ENCODE measurements around the gene F7.
"Not testable (repeated sequence)": the region's sequence is repeated elsewhere in the genome, so short reads cannot be mapped to it uniquely, and the experiment has no call there.

F7 gene

DNA sequence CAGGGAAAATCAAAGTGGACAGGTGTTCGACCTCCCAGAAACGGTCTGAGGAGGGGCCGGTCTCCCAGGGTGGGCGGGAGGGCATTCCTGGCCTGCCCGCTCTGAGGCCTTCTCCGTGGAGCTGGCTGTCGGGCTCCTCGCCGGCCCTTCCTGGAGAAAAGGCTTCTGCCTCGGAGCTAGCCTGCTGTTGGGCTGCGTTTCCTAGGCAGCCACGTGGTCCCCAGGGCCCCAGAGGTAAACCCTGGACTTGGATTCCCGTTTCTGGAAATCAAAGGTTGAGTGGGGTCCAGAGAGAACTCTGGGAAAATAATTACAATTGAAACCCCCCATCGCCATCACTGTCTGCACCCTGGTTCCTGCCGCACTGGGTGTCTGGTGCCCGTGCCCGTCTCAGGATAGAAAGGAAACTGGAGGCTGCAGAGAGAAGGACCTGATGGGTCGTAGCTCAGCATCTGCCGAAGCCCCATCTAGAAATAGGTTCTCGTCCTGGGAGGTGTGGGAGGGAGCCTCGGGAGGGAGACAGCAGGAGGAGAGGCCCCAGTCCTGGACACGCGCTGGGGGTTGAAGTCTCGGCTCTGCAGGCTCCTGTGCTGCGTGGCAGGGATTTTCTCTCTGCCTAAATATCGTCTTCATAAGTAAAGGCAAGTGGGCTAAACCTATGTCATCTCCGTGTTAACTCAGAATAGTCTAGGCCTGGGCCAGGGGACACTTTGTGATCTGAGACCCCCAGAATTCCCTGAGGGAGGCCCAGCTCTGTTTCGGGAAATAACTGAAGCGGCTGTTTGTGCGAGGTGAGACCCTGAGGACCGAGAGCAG is 45.2 kb downstream of the F7 start:
- DNase-seq (ENCODE audit: extremely low read depth in 1 of 2, low read depth in 1 of 2): no peak

DNA sequence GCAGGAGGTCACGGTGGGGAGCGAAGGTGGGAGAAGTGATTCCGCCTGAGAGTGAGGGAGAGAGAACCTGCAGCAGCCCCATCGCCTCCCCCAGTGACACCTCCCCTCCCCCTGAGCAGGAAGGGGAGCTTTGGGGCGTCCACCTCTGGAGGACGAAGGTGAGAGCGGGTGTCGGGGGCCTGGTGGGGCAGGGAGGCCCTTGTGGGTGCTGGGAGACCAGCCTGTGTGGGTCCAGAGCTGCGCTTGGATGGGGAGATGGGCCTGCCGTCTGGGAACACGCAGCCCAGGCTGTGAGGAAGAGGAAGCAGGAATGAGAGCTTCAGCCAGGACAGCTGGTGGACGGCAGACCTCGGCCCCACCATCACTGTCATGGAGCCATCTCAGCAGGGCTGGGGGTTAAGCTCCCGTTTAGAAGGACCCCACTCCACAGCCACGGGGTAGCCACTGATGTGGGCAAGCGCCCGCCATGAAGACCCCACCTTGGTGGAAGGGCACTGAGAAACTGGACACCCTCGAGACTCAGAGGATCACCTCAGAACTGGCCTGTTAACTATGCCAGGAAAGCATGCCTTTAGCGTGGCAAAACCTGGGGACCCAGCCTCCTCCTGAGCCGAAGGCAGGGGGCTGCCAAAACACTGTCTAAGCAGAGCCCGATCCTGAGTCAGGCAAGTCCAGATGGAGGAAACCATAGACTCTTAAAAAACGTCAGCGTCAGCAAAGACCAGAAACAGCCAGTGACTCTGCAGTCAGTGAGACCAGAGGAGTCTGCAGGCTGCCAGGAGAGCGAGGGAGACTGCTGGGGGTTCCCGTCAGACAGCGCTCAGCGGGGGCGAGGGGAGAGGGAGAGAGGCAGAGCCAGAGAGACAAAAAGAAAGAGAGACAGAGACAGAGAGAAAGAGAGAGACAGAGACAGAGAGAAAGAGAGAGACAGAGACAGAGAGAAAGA is 46.4 kb downstream of the F7 start:
- no peak for DNase-seq (ENCODE audit: extremely low read depth in 1 of 2, low read depth in 1 of 2)

DNA sequence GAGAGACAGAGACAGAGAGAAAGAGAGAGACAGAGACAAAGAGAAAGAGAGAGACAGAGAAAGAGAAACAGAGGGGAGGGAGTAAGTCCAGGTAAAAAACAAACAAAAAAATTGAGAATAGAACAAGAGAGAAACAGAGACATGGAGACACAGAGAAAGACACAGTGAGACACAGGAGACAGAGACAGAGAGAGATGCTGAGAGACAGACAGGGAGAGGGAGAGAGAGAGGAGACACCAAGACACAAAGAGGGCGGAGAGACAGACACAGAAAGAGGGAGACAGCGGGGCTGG is 47.0 kb downstream of the F7 start:
- DNase-seq (ENCODE audit: extremely low read depth in 1 of 2, low read depth in 1 of 2): no peak

GRCh38 chr13:113152984-113153809 is 47.6 kb downstream of the F7 start:
- DNase-seq (ENCODE audit: extremely low read depth in 1 of 2, low read depth in 1 of 2): no peak

DNA sequence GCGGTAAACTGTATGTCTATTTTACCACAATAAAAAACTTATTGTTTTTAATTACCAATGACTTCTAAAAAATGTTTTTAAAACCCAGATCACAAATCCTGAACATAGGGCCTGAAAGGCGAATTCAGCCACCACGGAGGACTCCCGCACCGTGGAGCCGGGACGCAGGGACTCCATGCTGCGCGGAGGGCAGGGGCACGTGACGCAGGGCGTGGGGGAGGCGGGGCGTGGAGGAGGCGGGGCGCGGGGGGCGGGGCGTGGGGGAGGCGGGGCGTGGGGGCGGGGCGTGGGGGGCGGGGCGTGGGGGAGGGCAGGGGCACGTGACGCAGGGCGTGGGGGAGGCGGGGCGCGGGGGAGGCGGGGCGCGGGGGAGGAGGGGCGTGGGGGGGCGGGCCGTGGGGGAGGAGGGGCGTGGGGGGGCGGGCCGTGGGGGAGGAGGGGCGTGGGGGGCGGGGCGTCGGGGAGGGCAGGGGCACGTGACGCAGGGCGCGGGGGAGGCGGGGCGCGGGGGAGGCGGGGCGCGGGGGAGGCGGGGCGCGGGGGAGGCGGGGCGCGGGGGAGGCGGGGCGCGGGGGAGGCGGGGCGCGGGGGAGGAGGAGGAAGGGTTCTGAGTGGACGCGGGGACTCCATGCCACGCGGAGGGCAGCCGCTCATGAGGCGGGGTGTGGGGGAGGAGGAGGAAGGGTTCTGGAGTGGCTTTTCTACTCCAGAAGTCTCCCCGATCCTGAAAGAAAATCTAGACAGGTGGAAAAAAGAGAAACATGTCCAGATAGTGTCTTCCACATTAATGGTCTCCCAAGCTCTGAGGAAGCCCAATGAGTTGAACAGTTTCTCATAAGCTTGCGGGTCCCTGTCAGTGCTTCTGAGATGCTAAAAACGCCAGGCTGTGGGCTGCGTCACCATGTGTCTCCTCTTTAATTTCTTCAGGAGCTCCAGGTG is 48.5 kb downstream of the F7 start:
- peak in 1 of 2 donors; percentile 28 for DNase-seq (ENCODE audit: extremely low read depth in 1 of 2, low read depth in 1 of 2)

GRCh38 chr13:113155201-113155600 is 49.6 kb downstream of the F7 start:
- DNase-seq (ENCODE audit: extremely low read depth in 1 of 2, low read depth in 1 of 2): no peak

DNA sequence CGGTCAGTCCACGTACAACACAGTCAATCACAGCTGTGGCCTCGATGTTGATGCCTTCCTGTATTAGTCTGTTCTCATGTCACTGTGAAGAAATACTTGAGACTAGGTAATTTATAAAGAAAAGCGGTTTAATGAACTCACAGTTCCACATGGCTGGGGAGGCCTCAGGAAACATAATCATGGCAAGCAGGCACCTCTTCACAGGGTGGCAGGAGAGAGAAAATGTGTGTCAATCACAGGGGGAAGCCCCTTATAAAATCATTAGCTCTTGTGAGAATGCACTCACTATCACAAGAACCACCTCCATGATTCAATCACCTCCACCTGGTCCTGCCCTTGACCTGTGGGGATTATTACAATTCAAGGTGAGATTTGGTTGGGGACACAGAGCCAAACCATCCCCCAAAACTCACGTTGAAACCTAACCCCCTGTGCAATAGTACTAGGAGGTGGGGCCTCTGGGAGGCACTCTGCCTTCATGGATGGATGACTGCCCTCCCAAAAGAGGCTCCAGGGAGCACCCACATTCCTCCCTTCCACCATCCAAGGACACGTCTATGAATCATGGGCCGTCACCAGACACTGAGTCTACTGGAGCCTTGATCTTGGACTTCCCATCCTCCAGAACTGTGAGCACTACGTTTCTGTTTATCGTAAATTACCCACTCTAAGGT is 50.5 kb downstream of the F7 start:
- DNase-seq (ENCODE audit: extremely low read depth in 1 of 2, low read depth in 1 of 2): no peak

GRCh38 chr13:113157206-113157928 is 51.8 kb downstream of the F7 start:
- no peak for DNase-seq (ENCODE audit: extremely low read depth in 1 of 2, low read depth in 1 of 2)

DNA sequence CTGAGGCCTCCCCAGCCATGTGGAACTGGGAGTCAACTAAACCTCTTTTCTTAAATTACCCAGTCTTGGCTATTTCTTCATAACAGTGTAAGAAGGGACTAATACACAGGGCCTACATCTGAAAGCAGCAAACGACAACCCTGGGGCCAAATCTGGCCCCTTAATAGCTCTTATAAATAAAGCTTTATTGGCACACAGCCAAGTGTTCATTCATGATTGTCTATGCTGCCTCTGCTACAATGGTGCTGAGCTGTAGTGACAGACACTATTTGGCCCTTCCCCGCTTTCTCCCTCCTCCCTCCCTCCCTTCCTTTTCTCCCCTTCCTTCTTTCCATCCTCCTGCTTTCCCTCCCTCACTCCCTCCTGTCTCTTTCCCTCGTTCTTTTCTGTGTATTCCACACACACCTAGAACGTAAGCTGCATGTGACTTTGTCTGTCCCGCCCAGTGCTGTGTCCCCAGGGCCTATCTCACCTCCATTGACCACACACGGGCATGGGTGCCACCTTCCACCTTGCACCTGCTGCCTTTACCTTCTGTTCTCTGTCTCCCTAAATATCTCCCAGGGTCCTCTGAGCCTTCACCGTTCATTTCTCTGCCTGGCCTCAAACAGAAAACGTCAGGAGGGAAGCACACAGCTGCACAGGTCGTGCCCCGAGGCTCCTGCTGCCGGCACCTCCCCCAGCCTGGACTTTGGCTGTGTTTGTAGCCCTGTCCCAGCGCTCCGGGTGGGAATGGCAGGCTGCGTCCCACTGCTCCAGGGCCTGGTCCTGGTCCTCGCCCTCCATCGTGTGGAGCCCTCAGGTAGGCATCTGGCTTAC is 52.5 kb downstream of the F7 start, which contains the start of gene PROZ:
Gene PROZ, plus strand, starts transcription at position 720 of the 819 bp plus-strand sequence. Its CDS starts 13 bp downstream, at position 733.
- no peak for DNase-seq (ENCODE audit: extremely low read depth in 1 of 2, low read depth in 1 of 2)

- no peak for DNase-seq (ENCODE audit: extremely low read depth in 1 of 2, low read depth in 1 of 2)
These were observed 53.4 kb downstream of the F7 start for GRCh38 chr13:113158946-113159345.

DNA sequence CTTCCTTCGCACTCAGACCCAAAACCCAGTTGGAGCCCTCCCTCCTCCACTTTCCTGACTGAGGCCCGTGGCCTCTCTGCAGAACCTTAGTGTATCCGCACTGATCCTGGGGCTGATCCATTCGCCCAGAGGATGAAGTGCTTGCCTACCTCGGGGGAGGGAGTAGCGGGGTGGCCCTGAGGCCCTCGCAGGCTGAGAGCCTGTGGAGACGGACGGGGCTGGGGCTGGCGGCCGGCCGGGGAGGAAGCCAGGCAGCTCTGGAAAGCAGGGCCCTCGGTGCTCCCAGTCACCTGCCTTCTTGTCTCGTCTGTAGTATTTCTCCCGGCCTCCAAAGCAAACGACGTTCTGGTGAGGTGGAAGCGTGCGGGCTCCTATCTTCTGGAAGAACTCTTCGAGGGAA is 54.1 kb downstream of the F7 start:
- no peak for DNase-seq (ENCODE audit: extremely low read depth in 1 of 2, low read depth in 1 of 2)

DNA sequence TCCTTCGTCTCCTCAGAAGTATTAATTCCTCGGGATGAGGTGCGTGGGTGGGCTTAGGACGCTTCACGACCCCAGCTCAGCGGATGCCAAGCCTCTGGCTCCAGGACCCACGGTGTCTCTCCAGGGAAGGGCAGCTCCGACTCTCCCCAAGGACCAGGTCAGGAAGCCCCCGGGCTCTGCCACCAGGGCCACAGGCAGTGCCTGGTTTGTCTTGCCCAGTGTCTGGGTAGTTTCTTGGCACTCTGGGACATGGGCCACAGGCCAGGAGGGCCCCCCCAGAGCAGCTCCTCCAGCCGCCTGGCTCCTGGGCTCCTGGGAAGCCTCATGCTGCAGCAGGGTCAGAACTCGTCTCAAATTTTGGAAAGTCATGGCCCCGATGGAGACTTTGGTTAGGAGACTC is 55.4 kb downstream of the F7 start:
- DNase-seq (ENCODE audit: extremely low read depth in 1 of 2, low read depth in 1 of 2): no peak

- no peak for DNase-seq (ENCODE audit: extremely low read depth in 1 of 2, low read depth in 1 of 2)
These were observed 55.8 kb downstream of the F7 start for GRCh38 chr13:113161433-113161832.

DNA sequence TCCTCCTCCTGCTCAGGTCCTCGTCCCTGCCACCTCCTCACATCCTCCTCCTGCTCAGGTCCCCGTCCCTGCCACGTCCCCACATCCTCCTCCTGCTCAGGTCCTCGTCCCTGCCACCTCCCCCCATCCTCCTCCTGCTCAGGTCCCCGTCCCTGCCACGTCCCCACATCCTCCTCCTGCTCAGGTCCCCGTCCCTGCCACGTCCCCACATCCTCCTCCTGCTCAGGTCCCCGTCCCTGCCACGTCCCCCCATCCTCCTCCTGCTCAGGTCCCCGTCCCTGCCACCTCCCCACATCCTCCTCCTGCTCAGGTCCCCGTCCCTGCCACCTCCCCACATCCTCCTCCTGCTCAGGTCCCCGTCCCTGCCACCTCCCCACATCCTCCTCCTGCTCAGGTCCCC is 56.4 kb downstream of the F7 start:
- not testable (repeated sequence) for DNase-seq (ENCODE audit: extremely low read depth in 1 of 2, low read depth in 1 of 2)

DNA sequence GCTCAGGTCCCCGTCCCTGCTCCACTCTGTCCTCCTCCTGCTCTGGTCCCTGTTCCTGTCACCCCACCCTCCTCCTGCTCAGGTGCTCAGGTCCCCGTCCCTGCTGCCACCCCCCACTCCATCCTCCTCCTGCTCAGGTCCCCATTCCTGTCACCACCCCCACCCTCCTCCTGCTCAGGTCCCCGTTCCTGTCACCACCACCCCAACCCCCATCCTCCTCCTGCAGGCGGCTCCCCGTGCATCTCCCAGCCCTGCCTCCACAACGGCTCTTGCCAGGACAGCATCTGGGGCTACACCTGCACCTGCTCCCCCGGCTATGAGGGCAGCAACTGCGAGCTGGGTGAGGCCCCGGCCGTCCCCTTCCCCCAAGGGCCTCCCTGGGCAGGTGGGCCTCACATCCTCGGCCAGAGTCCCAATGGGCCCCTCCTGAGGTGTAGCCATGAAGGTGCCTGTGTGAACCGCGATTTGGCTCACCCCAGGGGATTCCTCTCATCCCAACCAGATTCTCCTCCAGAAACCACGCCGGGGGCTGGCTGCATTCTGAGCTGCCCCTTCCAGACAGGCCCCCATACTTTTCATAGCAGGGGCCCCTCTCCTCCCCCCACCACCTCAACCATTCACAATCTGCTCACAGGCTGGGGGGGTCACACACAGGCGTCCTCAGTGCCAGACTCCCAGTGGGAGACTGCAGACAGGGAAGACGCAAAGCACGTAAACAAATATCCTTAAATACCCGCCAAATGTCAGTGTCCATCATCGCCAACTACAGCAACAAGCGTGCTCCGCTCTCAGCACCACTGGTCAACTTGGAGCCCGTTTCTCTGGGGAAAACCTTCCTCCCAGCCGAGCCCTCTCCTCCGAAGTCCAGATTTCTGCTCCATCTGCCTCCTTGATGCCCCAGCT is 57.4 kb downstream of the F7 start:
- no peak for DNase-seq (ENCODE audit: extremely low read depth in 1 of 2, low read depth in 1 of 2)

DNA sequence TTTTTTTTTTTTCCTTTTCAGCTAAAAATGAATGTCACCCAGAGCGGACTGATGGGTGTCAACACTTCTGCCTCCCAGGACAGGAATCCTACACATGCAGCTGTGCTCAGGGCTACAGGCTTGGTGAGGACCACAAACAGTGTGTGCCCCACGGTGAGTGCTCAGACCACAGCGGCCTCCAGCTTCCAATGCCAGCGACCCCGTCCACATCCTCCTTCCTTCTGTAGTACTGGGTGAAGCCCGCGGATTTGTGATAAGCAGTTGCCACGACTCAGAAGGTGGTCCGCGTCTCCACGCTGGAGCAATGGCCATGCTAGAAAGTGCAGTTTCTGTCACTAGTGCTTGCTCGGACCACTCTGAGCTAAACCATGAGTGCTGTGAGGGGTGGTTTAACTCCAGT is 58.9 kb downstream of the F7 start:
- no peak for DNase-seq (ENCODE audit: extremely low read depth in 1 of 2, low read depth in 1 of 2)

- no peak for DNase-seq (ENCODE audit: extremely low read depth in 1 of 2, low read depth in 1 of 2)
These were observed 60.7 kb downstream of the F7 start for GRCh38 chr13:113166266-113166665.

Measured in stimulated activated CD8-positive, alpha-beta memory T cell treated with anti-CD3 and anti-CD28 coated beads, Interleukin-7, amount 100 ng/mL, for 48 hours (primary cell).